ENCODE results near the gene CLK1.

CLK1 gene

DNA sequence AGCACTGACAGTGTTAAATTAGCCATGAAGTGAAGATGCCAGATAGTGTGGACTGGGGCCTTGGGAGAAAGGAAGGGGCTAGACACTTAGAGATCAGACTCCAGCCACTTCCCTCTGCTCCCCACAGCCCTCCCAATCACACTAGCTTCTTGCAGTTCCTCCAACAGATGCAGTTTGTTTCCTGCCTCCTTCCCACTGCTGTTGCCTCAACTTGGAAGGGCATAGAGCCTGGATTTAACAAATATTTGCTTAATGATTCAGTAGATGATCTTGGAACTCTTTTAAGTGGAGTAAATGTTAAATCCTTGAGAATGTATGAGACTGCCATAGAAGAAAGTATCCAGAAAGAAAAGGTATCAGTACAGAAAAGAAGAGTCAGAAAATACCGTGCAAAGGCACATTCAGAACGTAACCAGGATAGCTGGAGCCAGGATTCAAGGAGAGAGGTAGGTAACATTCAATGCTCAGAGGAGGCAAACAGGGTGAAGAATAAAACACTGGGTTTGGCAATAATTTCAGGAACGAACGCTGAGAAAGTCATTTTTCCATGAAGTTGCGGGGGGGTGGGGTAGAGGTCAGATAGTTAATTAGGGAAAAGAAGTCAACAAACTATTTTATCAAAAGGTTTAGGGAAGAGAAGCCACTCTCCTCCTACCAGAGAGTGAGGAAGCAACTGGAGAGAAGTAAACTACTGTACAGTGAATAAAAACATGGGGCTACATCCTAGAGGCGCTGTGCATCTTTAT, 54.0 kb downstream of the CLK1 start:
- DNase-seq = peak; percentile 23

DNA sequence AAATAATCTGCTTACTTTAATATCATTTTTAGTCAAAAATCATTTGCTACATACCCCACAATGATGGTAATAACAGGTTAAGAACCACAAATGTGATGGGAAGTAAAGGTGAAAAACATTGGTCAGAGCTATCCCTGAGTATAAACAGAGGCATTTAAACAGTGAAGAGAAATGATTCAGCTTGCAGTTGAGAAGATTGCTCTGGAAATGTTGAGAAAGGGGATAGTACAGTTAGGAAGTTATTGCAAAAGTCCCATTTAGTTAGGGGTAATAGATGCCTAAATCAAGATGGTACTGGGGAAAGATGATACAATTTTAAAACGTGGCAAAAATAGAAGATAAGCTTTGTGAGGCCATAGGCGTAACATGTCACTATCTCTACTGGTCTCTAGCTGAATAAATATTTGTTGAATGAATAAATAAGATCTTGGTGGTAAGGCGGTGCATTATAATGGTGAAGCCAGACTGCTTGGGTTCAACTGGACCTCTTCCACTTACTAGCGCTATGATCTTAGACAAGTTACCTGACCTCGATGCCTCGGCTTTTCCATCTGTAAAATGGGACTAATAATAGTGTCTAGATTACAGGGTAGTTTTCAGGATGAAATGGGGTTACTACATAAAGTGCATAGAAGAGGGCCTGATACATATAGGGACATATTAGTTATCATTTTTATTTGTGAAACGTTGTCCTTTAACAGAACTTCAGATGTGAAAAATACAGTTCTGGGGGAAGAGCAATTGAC, 54.8 kb downstream of the CLK1 start:
- no peak for DNase-seq
